Lung (tissue), 12 donors: ENCODE data around the gene PRDM16. TPM values are rescaled to one million over a fixed set of nuclear protein-coding genes. Genes with fewer than 3 reads are reported as not detected.

Source experiments
- ATAC-seq: fragments of 200-7000 bp; cut with Tn5 transposase; one replicate; pipeline ENCODE4 v1.9.1; 2020; ENCODE audit warnings: moderate number of reproducible peaks; ENCODE audit not compliant: insufficient read depth, low FRiP score
- DNase-seq, 3 donors: peaks; one replicate each; pipeline ENCODE4 v3.0.0-alpha.2; 2013 to 2017
- H3K27ac ChIP-seq, 2 donors: one replicate each; pipeline ENCODE4 v1.5.1; 2013; ENCODE audit warnings: mild to moderate bottlenecking in 2 of 2, moderate library complexity in 2 of 2, control low read depth in 1 of 2, inconsistent platforms in 1 of 2, low read depth in 1 of 2, low read length in 1 of 2
- H3K27me3 ChIP-seq, 3 donors: one replicate each; pipeline ENCODE4 v1.5.1; 2013; ENCODE audit warnings: low read length in 2 of 3; ENCODE audit not compliant: control insufficient read depth in 3 of 3, insufficient read depth in 3 of 3
- H3K36me3 ChIP-seq, 4 donors: one replicate each; pipeline ENCODE4 v1.5.1; 2013; ENCODE audit warnings: low read length in 4 of 4, mild to moderate bottlenecking in 1 of 4, moderate library complexity in 1 of 4; ENCODE audit not compliant: control insufficient read depth in 4 of 4, insufficient read depth in 4 of 4
- H3K4me1 ChIP-seq, 5 donors: one replicate each; pipeline ENCODE4 v1.5.1; 2013; ENCODE audit warnings: low read length in 5 of 5, mild to moderate bottlenecking in 2 of 5, moderate library complexity in 1 of 5; ENCODE audit not compliant: control insufficient read depth in 5 of 5, insufficient read depth in 5 of 5
- H3K4me3 ChIP-seq: one replicate; pipeline ENCODE4 v1.5.1; 2013; ENCODE audit warnings: mild to moderate bottlenecking, control low read depth, moderate library complexity
- H3K9ac ChIP-seq, 2 donors: one replicate each; pipeline ENCODE4 v1.5.1; 2013; ENCODE audit warnings: low read length in 2 of 2, control low read depth in 1 of 2; ENCODE audit not compliant: insufficient read depth in 1 of 2
- H3K9me3 ChIP-seq, 4 donors: one replicate each; pipeline ENCODE4 v1.5.1; 2013; ENCODE audit warnings: low read length in 3 of 4, mild to moderate bottlenecking in 1 of 4, moderate library complexity in 1 of 4; ENCODE audit not compliant: control insufficient read depth in 4 of 4, insufficient read depth in 3 of 4
- WGBS, 2 donors: extraction: QIAGEN DNeasy Blood & Tissue Kit; methylation state at CpG; one replicate each; pipeline ENCODE4 v1.1.7; 2013; 5-methylcytosine and 5-hydroxymethylcytosine counted together
- polyA plus RNA-seq, 2 donors: library from polyadenylated mRNA; stranded (reverse); fragments of 200-250 nt; gene quantifications; one replicate each; pipeline ENCODE4 v1.2.1, GENCODE V29; 2013
- total RNA-seq, 2 donors: library from RNA; depleted of rRNA in 1 of 2; stranded (reverse); fragments of >200 nt in 1 of 2; gene quantifications; one replicate each; pipeline ENCODE4 v1.2.1, GENCODE V29; 2014 to 2021
- TF ChIP-seq, protein P1 (sequence below): IDR thresholded peaks from 2 replicates; pipeline ENCODE4 v1.5.1; 2012; ENCODE audit warnings: mild to moderate bottlenecking; ENCODE audit errors: control extremely low read depth, extremely low read depth
- donor health status: control.
- donor health status: control.
- donor health status: Bipolar disorder and iron deficiency.
- donor health status: healthy.
- donor health status: DM: yes; HTN: yes; CAD: no.

Gene PRDM16
- total and polyA plus RNA-seq, 4 donors, result 2.4 to 36.5 (median 13.1) TPM

GRCh38 chr1:3166206-3166918 is 97.4 kb downstream of the PRDM16 start:
- WGBS, 2 donors, result 91 to 92% methylated on average over 32 of the region's 32 CpGs
- TF ChIP-seq, protein P1, sequence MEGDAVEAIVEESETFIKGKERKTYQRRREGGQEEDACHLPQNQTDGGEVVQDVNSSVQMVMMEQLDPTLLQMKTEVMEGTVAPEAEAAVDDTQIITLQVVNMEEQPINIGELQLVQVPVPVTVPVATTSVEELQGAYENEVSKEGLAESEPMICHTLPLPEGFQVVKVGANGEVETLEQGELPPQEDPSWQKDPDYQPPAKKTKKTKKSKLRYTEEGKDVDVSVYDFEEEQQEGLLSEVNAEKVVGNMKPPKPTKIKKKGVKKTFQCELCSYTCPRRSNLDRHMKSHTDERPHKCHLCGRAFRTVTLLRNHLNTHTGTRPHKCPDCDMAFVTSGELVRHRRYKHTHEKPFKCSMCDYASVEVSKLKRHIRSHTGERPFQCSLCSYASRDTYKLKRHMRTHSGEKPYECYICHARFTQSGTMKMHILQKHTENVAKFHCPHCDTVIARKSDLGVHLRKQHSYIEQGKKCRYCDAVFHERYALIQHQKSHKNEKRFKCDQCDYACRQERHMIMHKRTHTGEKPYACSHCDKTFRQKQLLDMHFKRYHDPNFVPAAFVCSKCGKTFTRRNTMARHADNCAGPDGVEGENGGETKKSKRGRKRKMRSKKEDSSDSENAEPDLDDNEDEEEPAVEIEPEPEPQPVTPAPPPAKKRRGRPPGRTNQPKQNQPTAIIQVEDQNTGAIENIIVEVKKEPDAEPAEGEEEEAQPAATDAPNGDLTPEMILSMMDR, result no peak
- no peaks in the 10 kb centered on the region for H3K36me3 ChIP-seq
- peaks cover 5 to 28% (median 14%) of the 10 kb centered on the region in 5 donors for H3K4me1 ChIP-seq
- H3K9me3 ChIP-seq, result no peaks in the 10 kb centered on the region
- no peak overlapping the region for H3K27ac ChIP-seq
- no peak overlapping the region for H3K9ac ChIP-seq
- no peak for DNase-seq
- H3K27me3 ChIP-seq, result no peaks in the 10 kb centered on the region
- H3K4me3 ChIP-seq, result no peak overlapping the region
- no peak for ATAC-seq

- Histone ChIP-seq H3K4me3 (no peak overlapping the region), H3K9me3 (no peaks in the 10 kb centered on the region), H3K27ac (no peak overlapping the region), H3K27me3 (no peaks in the 10 kb centered on the region), H3K9ac (no peak overlapping the region), H3K36me3 (no peaks in the 10 kb centered on the region), H3K4me1 (peaks cover 5 to 37% (median 22%) of the 10 kb centered on the region in 5 donors)
- DNase-seq, result no peak
- no peak for ATAC-seq
- TF ChIP-seq, protein P1, result no peak
- WGBS, 2 donors, result 82 to 94% methylated on average over 14 of the region's 14 CpGs
Measured at GRCh38 chr1:3167255-3167654, 98.3 kb downstream of the PRDM16 start.

- DNase-seq, result peak in 1 of 3 donors; percentile 46
- Histone ChIP-seq H3K4me3 (no peak overlapping the region), H3K36me3 (no peaks in the 10 kb centered on the region), H3K27me3 (no peaks in the 10 kb centered on the region), H3K9ac (no peak overlapping the region), H3K27ac (peak overlapping the region in 1 of 2 donors; percentile 57), H3K9me3 (no peaks in the 10 kb centered on the region), H3K4me1 (peaks cover 5 to 51% (median 22%) of the 10 kb centered on the region in 5 donors)
- 43 to 44% methylated on average over 8 of the region's 8 CpGs for WGBS, 2 donors
- TF ChIP-seq, protein P1, result no peak
- ATAC-seq, result peak; percentile 32
Measured at GRCh38 chr1:3168678-3169077, 99.7 kb downstream of the PRDM16 start.
